Measurements from ENCODE around the gene ARRDC2. TPM values are rescaled to one million over a fixed set of nuclear protein-coding genes. Genes with fewer than 3 reads are reported as not detected.

ARRDC2 gene
- total RNA-seq, 1 donor from 2014 or later: 3.3 TPM

DNA sequence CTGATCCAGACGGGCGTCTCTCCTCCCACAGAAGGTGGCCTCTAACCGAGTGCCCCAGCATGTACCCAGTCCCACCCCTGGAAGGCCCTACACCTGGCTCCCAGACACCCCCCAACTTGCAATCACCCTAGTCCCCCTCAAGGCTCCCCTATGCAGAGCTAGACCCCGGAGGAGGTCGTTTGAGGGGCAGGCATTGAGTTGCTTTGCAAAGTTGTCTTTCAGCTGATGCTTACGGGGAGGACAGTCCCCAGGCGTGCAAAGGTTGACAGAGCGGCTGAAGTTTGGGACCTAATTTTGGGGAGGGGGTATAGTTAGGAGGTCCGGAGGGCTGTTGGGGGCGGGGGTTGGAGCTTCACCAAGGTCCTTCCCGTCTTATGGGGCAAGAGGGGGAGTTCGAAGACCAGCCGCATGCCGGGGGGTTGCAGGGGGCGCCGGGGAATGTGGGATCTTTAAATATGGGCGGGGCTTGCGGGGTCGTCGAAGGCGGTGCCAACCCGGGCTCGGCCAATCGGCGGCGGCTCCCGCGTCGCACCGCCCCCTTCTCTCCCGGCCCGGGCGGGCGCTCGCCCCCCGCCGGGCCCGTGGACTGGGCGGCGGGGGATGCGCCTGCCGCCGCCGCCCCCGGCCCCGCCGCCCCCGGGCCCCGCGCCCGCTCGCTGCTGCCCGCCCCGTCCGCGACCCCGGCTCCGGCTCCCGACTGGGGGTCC, 41.3 kb upstream of the ARRDC2 start, which contains the start of gene KCNN1:
Gene KCNN1 (plus strand): TSS at position 558 of the 707 bp plus-strand sequence. CDS start 6,782 bp downstream, outside the sequence.
- Mint-ChIP-seq H3K9me3 (ENCODE audit: low read depth) (no peaks in the 10 kb centered on the region), H3K27me3 (peaks cover 24% of the 10 kb centered on the region), H3K27ac (peak within 1 kb of the TSS; percentile 52), H3K36me3 (ENCODE audit: insufficient read depth) (no peaks in the 10 kb centered on the region), H3K4me3 (ENCODE audit: low read depth) (peak within 1 kb of the TSS; percentile 76), H3K4me1 (ENCODE audit: low read depth) (peaks cover 7% of the 10 kb centered on the region)
- DNase-seq (ENCODE audit: low spot score, unreplicated experiment): peak; percentile 52
- TF ChIP-seq, protein P1, sequence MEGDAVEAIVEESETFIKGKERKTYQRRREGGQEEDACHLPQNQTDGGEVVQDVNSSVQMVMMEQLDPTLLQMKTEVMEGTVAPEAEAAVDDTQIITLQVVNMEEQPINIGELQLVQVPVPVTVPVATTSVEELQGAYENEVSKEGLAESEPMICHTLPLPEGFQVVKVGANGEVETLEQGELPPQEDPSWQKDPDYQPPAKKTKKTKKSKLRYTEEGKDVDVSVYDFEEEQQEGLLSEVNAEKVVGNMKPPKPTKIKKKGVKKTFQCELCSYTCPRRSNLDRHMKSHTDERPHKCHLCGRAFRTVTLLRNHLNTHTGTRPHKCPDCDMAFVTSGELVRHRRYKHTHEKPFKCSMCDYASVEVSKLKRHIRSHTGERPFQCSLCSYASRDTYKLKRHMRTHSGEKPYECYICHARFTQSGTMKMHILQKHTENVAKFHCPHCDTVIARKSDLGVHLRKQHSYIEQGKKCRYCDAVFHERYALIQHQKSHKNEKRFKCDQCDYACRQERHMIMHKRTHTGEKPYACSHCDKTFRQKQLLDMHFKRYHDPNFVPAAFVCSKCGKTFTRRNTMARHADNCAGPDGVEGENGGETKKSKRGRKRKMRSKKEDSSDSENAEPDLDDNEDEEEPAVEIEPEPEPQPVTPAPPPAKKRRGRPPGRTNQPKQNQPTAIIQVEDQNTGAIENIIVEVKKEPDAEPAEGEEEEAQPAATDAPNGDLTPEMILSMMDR (IDR thresholded peaks at IDR 0.05; ENCODE audit: unreplicated experiment): no peak

DNA sequence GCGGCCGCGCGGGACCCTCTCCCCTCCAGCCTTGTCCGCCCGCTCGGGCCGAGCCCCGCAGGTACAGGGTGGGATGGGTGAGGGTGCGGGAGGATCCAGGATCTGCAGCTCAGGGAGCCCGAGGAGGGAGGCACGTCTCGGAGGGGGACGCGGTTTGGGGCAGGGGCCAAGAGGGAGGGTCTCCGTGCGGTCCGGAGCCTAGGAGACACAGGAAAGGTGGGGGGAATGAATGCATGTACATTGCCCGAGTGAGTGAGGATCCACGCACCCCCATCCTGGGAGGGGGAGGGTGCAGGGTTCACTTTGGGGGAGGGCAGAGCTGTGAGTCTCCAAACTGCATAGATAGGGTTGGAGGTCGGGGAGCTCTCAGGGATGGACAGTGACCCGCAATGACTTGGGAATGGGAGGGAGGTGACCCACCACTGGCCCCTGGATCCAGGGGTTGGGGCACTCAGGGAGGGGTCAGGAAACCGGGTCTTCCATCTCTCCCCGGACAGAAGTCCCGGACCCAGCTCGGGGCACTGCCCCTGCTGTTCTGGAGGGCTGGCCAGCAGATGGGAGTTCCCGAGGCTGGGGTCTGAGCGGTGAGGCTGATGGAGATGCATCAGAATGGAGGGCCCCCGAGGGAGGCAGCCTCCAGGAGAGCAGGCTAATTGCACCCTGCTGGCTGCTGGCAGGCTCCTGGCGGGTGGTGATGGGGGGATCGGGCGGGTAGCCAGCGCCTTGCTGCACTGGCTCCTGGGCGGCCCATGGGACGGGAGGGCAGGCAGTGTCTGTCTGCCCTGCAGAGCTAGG, 40.5 kb upstream of the ARRDC2 start:
- peaks cover 24% of the 10 kb centered on the region for H3K27me3 Mint-ChIP-seq
- DNase-seq (ENCODE audit: low spot score, unreplicated experiment): no peak
- TF ChIP-seq, protein P1 (IDR thresholded peaks at IDR 0.05; ENCODE audit: unreplicated experiment): no peak
- H3K27ac Mint-ChIP-seq: no peak overlapping the region
- H3K36me3 Mint-ChIP-seq (ENCODE audit: insufficient read depth): no peaks in the 10 kb centered on the region
- peaks cover 7% of the 10 kb centered on the region for H3K4me1 Mint-ChIP-seq (ENCODE audit: low read depth)
- peak overlapping the region; percentile 76 for H3K4me3 Mint-ChIP-seq (ENCODE audit: low read depth)
- H3K9me3 Mint-ChIP-seq (ENCODE audit: low read depth): no peaks in the 10 kb centered on the region

DNA sequence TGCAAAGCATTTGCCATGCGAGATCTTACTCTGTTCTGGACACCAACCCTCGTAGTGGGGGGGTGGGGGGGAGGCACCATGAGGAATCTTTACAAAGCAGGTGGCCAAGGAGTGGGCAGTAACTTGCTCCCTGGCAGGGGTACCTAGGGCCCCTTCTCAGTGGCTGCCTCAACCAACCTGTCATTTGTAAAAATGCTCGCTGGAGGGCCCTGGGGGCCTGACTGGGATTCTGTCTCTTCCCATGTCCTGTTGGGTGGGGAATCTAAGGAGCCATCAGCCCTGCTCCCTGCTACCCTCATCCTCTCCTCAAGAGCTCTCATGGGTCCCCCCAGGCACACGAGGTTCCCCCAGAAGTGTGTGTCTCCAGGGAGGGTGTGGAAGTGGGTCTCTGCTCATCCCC, 39.6 kb upstream of the ARRDC2 start:
- H3K9me3 Mint-ChIP-seq (ENCODE audit: low read depth): no peaks in the 10 kb centered on the region

DNA sequence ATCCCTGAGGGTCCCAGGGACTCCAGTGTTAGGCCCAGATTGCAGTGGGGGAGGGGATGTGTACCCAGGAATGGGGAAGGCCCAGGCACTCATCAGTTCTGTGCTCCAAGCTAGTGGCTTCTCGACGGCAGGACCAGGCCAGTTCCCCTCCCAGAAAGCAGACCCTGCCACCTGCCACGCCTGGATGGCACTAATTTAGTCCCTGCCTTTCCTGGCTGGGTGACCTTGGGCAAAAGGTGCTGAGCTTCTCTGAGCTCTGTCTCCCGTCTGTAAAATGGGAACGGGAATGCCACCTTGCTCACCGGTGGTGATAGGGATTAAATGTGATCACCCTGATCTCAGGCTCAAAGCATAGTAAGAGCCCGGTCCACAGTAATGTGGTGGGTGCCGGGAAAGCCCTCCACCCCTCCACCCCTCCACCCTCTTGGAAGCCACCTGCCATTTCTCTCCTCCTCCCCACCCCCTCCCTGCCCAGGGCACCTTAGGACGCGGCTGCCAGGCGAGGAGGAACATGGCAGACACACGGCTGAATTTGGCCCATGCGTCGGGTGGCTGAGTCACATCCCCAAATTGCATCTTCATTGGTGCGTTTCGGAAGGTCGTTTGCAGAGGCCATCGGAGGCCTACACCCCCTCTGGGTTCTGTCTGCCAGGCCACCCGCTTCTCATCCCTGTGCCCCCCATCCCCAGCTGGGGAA, 38.7 kb upstream of the ARRDC2 start:
- peaks cover 20% of the 10 kb centered on the region for H3K27me3 Mint-ChIP-seq
- H3K4me1 Mint-ChIP-seq (ENCODE audit: low read depth): peaks cover 7% of the 10 kb centered on the region
- H3K36me3 Mint-ChIP-seq (ENCODE audit: insufficient read depth): no peaks in the 10 kb centered on the region
- H3K9me3 Mint-ChIP-seq (ENCODE audit: low read depth): no peaks in the 10 kb centered on the region
- no peak overlapping the region for H3K27ac Mint-ChIP-seq
- TF ChIP-seq, protein P1 (IDR thresholded peaks at IDR 0.05; ENCODE audit: unreplicated experiment): no peak
- no peak overlapping the region for H3K4me3 Mint-ChIP-seq (ENCODE audit: low read depth)
- no peak for DNase-seq (ENCODE audit: low spot score, unreplicated experiment)

More for the DNA sequence above, 39.6 kb upstream of the ARRDC2 start:
- no peaks in the 10 kb centered on the region for H3K36me3 Mint-ChIP-seq (ENCODE audit: insufficient read depth)
- H3K27me3 Mint-ChIP-seq: peaks cover 24% of the 10 kb centered on the region
- H3K4me1 Mint-ChIP-seq (ENCODE audit: low read depth): peaks cover 7% of the 10 kb centered on the region
- no peak for DNase-seq (ENCODE audit: low spot score, unreplicated experiment)
- TF ChIP-seq, protein P1 (IDR thresholded peaks at IDR 0.05; ENCODE audit: unreplicated experiment): no peak
- H3K27ac Mint-ChIP-seq: no peak overlapping the region
- H3K4me3 Mint-ChIP-seq (ENCODE audit: low read depth): no peak overlapping the region

DNA sequence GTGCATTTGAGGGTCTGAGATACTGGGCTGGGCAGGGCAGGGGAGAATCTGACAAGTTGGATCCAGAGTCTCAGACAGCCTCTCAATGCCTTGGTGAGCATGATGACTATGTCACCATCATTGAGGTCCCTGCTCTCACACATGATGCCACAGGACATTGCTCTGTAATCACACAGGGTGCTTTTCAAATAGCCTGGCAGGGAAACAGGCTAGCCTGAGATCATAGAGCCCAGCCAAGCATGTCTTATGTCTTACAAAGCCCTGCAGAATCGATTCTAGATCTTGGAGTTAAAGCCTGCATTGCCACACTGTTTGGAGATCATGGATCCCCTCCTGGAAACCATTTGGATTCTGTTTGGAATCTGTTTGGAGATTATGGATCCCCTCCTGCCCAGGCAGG, 35.7 kb upstream of the ARRDC2 start:
- no peak overlapping the region for H3K4me3 Mint-ChIP-seq (ENCODE audit: low read depth)
- no peak overlapping the region for H3K27ac Mint-ChIP-seq
- peaks cover 5% of the 10 kb centered on the region for H3K27me3 Mint-ChIP-seq
- TF ChIP-seq, protein P1 (IDR thresholded peaks at IDR 0.05; ENCODE audit: unreplicated experiment): no peak
- no peaks in the 10 kb centered on the region for H3K9me3 Mint-ChIP-seq (ENCODE audit: low read depth)
- H3K36me3 Mint-ChIP-seq (ENCODE audit: insufficient read depth): peaks cover 3% of the 10 kb centered on the region
- DNase-seq (ENCODE audit: low spot score, unreplicated experiment): no peak
- peaks cover 2% of the 10 kb centered on the region for H3K4me1 Mint-ChIP-seq (ENCODE audit: low read depth)

All from progenitor cell of endocrine pancreas (in vitro differentiated cells).